ENCODE results near the gene MRNIP.

Gene MRNIP

GRCh38 chr5:179822444-179822990 lies 36.1 kb downstream of the MRNIP start:
- Histone ChIP-seq H3K27me3 (ENCODE audit: insufficient read depth, poor library complexity, severe bottlenecking) (no peaks in the 10 kb centered on the region), H3K4me3 (replicated peaks; ENCODE audit: insufficient read depth, low read length) (peak overlapping the region; percentile 88; the same call in 1 of the 2 replicates), H3K27ac (replicated peaks) (peak overlapping the region; percentile 15)
- DNase-seq (ENCODE audit: low read depth in 1 of 2, low spot score in 1 of 2) = no peak
- TF ChIP-seq CTCF (IDR thresholded peaks at IDR 0.05; ENCODE audit: insufficient read depth, low read length) = no peak
- no peak for TF ChIP-seq POLR2AphosphoS5 (IDR thresholded peaks at IDR 0.05; ENCODE audit: low read depth)
- TF ChIP-seq REST (IDR thresholded peaks at IDR 0.05; ENCODE audit: insufficient replicate concordance, low read depth) = no peak
- no peak for TF ChIP-seq SPI1 (IDR thresholded peaks at IDR 0.05; ENCODE audit: borderline replicate concordance, low read depth)
- no peak for TF ChIP-seq GABPA (IDR thresholded peaks at IDR 0.05; ENCODE audit: low read depth)

- DNase-seq (ENCODE audit: low read depth in 1 of 2, low spot score in 1 of 2) = no peak
- Histone ChIP-seq H3K27me3 (ENCODE audit: insufficient read depth, poor library complexity, severe bottlenecking) (no peaks in the 10 kb centered on the region), H3K4me3 (replicated peaks; ENCODE audit: insufficient read depth, low read length) (peak overlapping the region; percentile 88), H3K27ac (replicated peaks) (peak overlapping the region; percentile 15)
- no peak for TF ChIP-seq CTCF (IDR thresholded peaks at IDR 0.05; ENCODE audit: insufficient read depth, low read length)
- TF ChIP-seq GABPA (IDR thresholded peaks at IDR 0.05; ENCODE audit: low read depth) = no peak
- no peak for TF ChIP-seq REST (IDR thresholded peaks at IDR 0.05; ENCODE audit: insufficient replicate concordance, low read depth)
- TF ChIP-seq SPI1 (IDR thresholded peaks at IDR 0.05; ENCODE audit: borderline replicate concordance, low read depth) = no peak
- TF ChIP-seq POLR2AphosphoS5 (IDR thresholded peaks at IDR 0.05; ENCODE audit: low read depth) = no peak
Measured at GRCh38 chr5:179822059-179822432, 36.6 kb downstream of the MRNIP start.

- peak in 1 of 2 experiments; percentile 92 for DNase-seq (ENCODE audit: low read depth in 1 of 2, low spot score in 1 of 2)
- H3K27me3 ChIP-seq (ENCODE audit: insufficient read depth, poor library complexity, severe bottlenecking) = no peaks in the 10 kb centered on the region
- TF ChIP-seq REST (IDR thresholded peaks at IDR 0.05; ENCODE audit: insufficient replicate concordance, low read depth) = no peak
- no peak for TF ChIP-seq GABPA (IDR thresholded peaks at IDR 0.05; ENCODE audit: low read depth)
- no peak for TF ChIP-seq SPI1 (IDR thresholded peaks at IDR 0.05; ENCODE audit: borderline replicate concordance, low read depth)
- 0 out of 2 replicates have a peak, but pooled peaks have one; percentile 27 for TF ChIP-seq POLR2AphosphoS5 (IDR thresholded peaks at IDR 0.05; ENCODE audit: low read depth)
- peak overlapping the region; percentile 88 for H3K4me3 ChIP-seq (replicated peaks; ENCODE audit: insufficient read depth, low read length)
- H3K27ac ChIP-seq (replicated peaks) = peak overlapping the region; percentile 89
Measured at GRCh38 chr5:179821298-179822058, 37.1 kb downstream of the MRNIP start.

Data from HL-60 (cell line).